K562 (cell line): ENCODE measurements around the gene BSN. TPM values are rescaled to one million over a fixed set of nuclear protein-coding genes. Genes with fewer than 3 reads are reported as not detected.

Experiments used
- ATAC-seq: fragments of 200-7000 bp; cut with Tn5 transposase; 3 replicates; pipeline ENCODE4 v1.9.1; 2020; ENCODE audit warnings: moderate library complexity
- BruUV-seq: library from RNA; stranded (reverse); fragments of 400-500 nt; replicated peaks from 2 replicates; lab custom pipeline; 2021; lab: Mats Ljungman, UMichigan
- CTCF ChIA-PET: fragments of 300-600 bp; formaldehyde crosslinking; extraction: SDS; loops from one replicate; lab custom pipeline; 2021; ENCODE audit warnings: low intra/inter-chr PET ratio; lab: Yijun Ruan, JAX
- POLR2A ChIA-PET: fragments of 300-600, 350-650 bp; sonication (Branson Sonifier 250); formaldehyde crosslinking; extraction: SDS; loops from one replicate; lab custom pipeline; 2021; ENCODE audit warnings: antibody characterized with exemption, inconsistent platforms; lab: Yijun Ruan, JAX
- DNase-seq, 4 experiments: peaks; one replicate each; pipeline versions ENCODE4 v3.0.0 to v3.0.0-alpha.2; 2011 to 2018; ENCODE audit warnings: low spot score in 3 of 4, mixed read lengths in 3 of 4; ENCODE audit errors: extremely low read depth in 1 of 4
- FAIRE-seq: peaks from 2 replicates; lab custom pipeline; 2011; peaks lifted over from hg19 to GRCh38; lab: Jason Lieb, UNC
- H2AFZ ChIP-seq: 2 replicates; pipeline ENCODE4 v1.6.0; 2011; ENCODE audit warnings: low read depth, low read length, control low read depth, inconsistent platforms
- H3K27ac ChIP-seq: fragments of 200-600 bp; 3 replicates; pipeline ENCODE4 v1.8.0; 2011; ENCODE audit warnings: low read depth, mild to moderate bottlenecking, control low read depth, inconsistent platforms, low read length, moderate library complexity, mixed read lengths; ENCODE audit errors: extremely low read depth
- H3K27me3 ChIP-seq, 2 experiments: fragments of 300-600 bp in 1 of 2; 2 replicates in 1 of 2; 3 replicates in 1 of 2; pipeline versions ENCODE4 v1.6.0 to v1.8.0; 2011; ENCODE audit warnings: inconsistent platforms in 2 of 2, low read length in 2 of 2, mild to moderate bottlenecking in 1 of 2, mixed read lengths in 1 of 2, moderate library complexity in 1 of 2; ENCODE audit not compliant: control insufficient read depth in 2 of 2, insufficient read depth in 2 of 2
- H3K36me3 ChIP-seq: fragments of 300-600 bp; 3 replicates; pipeline ENCODE4 v1.8.0; 2011; ENCODE audit warnings: mild to moderate bottlenecking, low read length, inconsistent platforms; ENCODE audit not compliant: control insufficient read depth, insufficient read depth
- H3K4me1 ChIP-seq, 2 experiments: fragments of 200-600 bp in 1 of 2; replicated peaks in 1 of 2; 2 replicates in 1 of 2; 3 replicates in 1 of 2; pipeline versions ENCODE4 v1.5.1 to v1.8.0; 2011; ENCODE audit warnings: inconsistent platforms in 2 of 2, low read length in 2 of 2, mild to moderate bottlenecking in 1 of 2, mixed read lengths in 1 of 2, moderate library complexity in 1 of 2; ENCODE audit not compliant: control insufficient read depth in 2 of 2, insufficient read depth in 2 of 2
- H3K4me2 ChIP-seq: 2 replicates; pipeline ENCODE4 v1.6.1; 2011; ENCODE audit warnings: low read length, control low read depth, inconsistent platforms, mixed read lengths; ENCODE audit not compliant: insufficient read depth
- H3K4me3 ChIP-seq: fragments of 200-600 bp; sonication (generic), shearing (Covaris generic); 2 replicates; pipeline ENCODE4 v1.5.1; 2016; ENCODE audit warnings: control low read depth, inconsistent platforms
- H3K79me2 ChIP-seq: fragments of 200-600 bp; 3 replicates; pipeline ENCODE4 v1.8.0; 2011; ENCODE audit warnings: low read length, inconsistent platforms; ENCODE audit not compliant: control insufficient read depth, insufficient read depth
- H3K9ac ChIP-seq, 2 experiments: 2 replicates each; pipeline versions ENCODE4 v1.6.0 to v1.6.1; 2011; ENCODE audit warnings: low read depth in 2 of 2, low read length in 2 of 2, control low read depth in 1 of 2, inconsistent platforms in 1 of 2, mild to moderate bottlenecking in 1 of 2, mixed read lengths in 1 of 2; ENCODE audit not compliant: insufficient read depth in 1 of 2
- H3K9me1 ChIP-seq: one replicate; pipeline ENCODE4 v1.6.0; 2011; ENCODE audit warnings: inconsistent platforms, mild to moderate bottlenecking, low read length, moderate library complexity; ENCODE audit not compliant: control insufficient read depth, insufficient read depth
- H3K9me3 ChIP-seq: replicated peaks from 2 replicates; pipeline ENCODE4 v1.5.1; 2011; ENCODE audit warnings: low read depth, low read length, inconsistent platforms; ENCODE audit not compliant: control insufficient read depth, insufficient read depth
- H4K20me1 ChIP-seq: replicated peaks from 2 replicates; pipeline ENCODE4 v1.6.1; 2011; ENCODE audit warnings: low read length, inconsistent platforms, mixed read lengths; ENCODE audit not compliant: control insufficient read depth, insufficient read depth
- CTBP1 ChIP-seq: fragments of 450-650 bp; IDR thresholded peaks from 2 replicates; pipeline ENCODE4 v1.6.1; 2016; ENCODE audit warnings: borderline replicate concordance
- DIDO1 ChIP-seq: fragments of 450-650 bp; IDR thresholded peaks from 2 replicates; pipeline ENCODE4 v1.6.1; 2016; ENCODE audit warnings: low read depth, missing biosample characterization, missing genetic modification characterization
- ELK1 ChIP-seq: sonication (generic); formaldehyde crosslinking; IDR thresholded peaks from 2 replicates; pipeline ENCODE4 v1.8.1; 2022; ENCODE audit warnings: missing genetic modification reagents
- MED1 ChIP-seq: sonication (generic); formaldehyde crosslinking; IDR thresholded peaks from 2 replicates; pipeline ENCODE4 v1.8.1; 2023; ENCODE audit warnings: missing genetic modification reagents, borderline replicate concordance
- NR4A1 ChIP-seq, 2 experiments: fragments of 250-450 bp in 1 of 2; fragments of 450-650 bp in 1 of 2; sonication (Bioruptor Pico) in 1 of 2; IDR thresholded peaks; 2 replicates each; pipeline versions ENCODE4 v1.4.0 to v1.6.1; 2016 to 2020; ENCODE audit warnings: mild to moderate bottlenecking in 2 of 2, missing compliant biosample characterization in 1 of 2, missing genetic modification characterization in 1 of 2, moderate library complexity in 1 of 2
- TCFL5 ChIP-seq: fragments of 250-450 bp; sonication (Bioruptor Pico); conservative IDR thresholded peaks from 2 replicates; pipeline ENCODE4 v1.6.1; 2021; ENCODE audit warnings: mild to moderate bottlenecking, moderate library complexity, matching md5 sums
- XRCC4 ChIP-seq: IDR thresholded peaks from one replicate; pipeline ENCODE4 v1.6.1; 2011; ENCODE audit not compliant: insufficient read depth, insufficient read length; ENCODE audit errors: extremely low read depth
- ZBTB11 ChIP-seq, 3 experiments: fragments of 200-800 bp in 1 of 3; fragments of 250-450 bp in 1 of 3; fragments of 450-650 bp in 1 of 3; sonication (Bioruptor Pico) in 1 of 3; sonication (Bioruptor generic) in 1 of 3; formaldehyde crosslinking in 1 of 3; IDR thresholded peaks; 2 replicates each; pipeline versions ENCODE4 v1.6.1 to v1.8.0; 2016 to 2022; ENCODE audit warnings: mild to moderate bottlenecking in 2 of 3, missing genetic modification characterization in 2 of 3, missing compliant biosample characterization in 1 of 3, moderate library complexity in 1 of 3
- WGBS: fragments of 100-300 bp; shearing (Covaris generic); methylation state at CpG from one replicate; pipeline ENCODE4 v1.1.6; 2016; ENCODE audit warnings: low coverage, mixed read lengths; ENCODE audit not compliant: insufficient coverage; ENCODE audit errors: missing lambda C conversion rate; 5-methylcytosine and 5-hydroxymethylcytosine counted together
- in situ Hi-C: fragments of 300-500 bp; cut with MboI; formaldehyde crosslinking; loops from 4 replicates; pipeline ENCODE4 v1.15.0; 2018; ENCODE audit warnings: inconsistent platforms, mixed read lengths
- intact Hi-C: fragments of 100-400 bp; cut with micrococcal nuclease; formaldehyde crosslinking; loops from 2 replicates; pipeline ENCODE4 v1.14.2; 2022
- polyA plus RNA-seq, 8 experiments: library from polyadenylated mRNA; depleted of rRNA in 4 of 8; stranded (reverse) in 5 of 8; unstranded in 3 of 8; fragments of >200 nt; fragmentation: Nextera tagmentation in 2 of 8; fragmentation: Illumina TruSeq in 1 of 8; extraction: Ambion mirVana in 2 of 8; extraction: Trizol in 1 of 8; gene quantifications; 2 replicates each; pipeline versions ENCODE4 v1.2.1 to v1.2.3, GENCODE V29; 2011 to 2014; ENCODE audit warnings: inconsistent platforms in 1 of 8, missing spikeins in 1 of 8
- total RNA-seq, 7 experiments: library from RNA; depleted of rRNA in 6 of 7; stranded (reverse); fragments of >200 nt in 6 of 7; fragmentation: Illumina TruSeq in 2 of 7; extraction: Trizol in 2 of 7; gene quantifications; 2 replicates each; pipeline versions ENCODE4 v1.2.1 to v1.2.3, GENCODE V29; 2011 to 2021; ENCODE audit warnings: low replicate concordance in 1 of 7

The BSN gene
- total and polyA plus RNA-seq, 9 of the 15 experiments (the other 6 are each of a cell fraction or from before 2014, with no cell fraction given): 0.03 to 1.5 (median 0.29) TPM

DNA sequence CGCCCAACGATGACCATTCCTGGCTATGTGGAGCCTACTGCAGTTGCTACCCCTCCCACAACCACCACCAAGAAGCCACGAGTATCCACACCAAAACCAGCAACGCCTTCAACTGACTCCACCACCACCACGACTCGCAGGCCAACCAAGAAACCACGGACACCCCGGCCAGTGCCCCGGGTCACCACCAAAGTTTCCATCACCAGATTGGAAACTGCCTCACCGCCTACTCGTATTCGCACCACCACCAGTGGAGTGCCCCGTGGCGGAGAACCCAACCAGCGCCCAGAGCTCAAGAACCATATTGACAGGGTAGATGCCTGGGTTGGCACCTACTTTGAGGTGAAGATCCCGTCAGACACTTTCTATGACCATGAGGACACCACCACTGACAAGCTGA is 22.6 kb upstream of the BSN start:
- DNase-seq: no peak
- intact Hi-C loops: no loop called here
- Histone ChIP-seq H4K20me1 (no peaks in the 10 kb centered on the region), H3K9me1 (peaks cover 3% of the 10 kb centered on the region), H3K36me3 (peaks cover 37% of the 10 kb centered on the region; the same call in 2 of the 3 replicates), H3K4me2 (no peak overlapping the region), H3K27me3 (no peaks in the 10 kb centered on the region), H3K9me3 (no peaks in the 10 kb centered on the region), H2AFZ (no peak overlapping the region), H3K79me2 (no peaks in the 10 kb centered on the region), H3K9ac (no peak overlapping the region), H3K4me3 (no peak overlapping the region), H3K27ac (no peak overlapping the region), H3K4me1 (peaks cover 5% of the 10 kb centered on the region in 2 experiments; a peak in 4 of 5 replicates)
- ChIA-PET CTCF (no interaction called here), POLR2A (no interaction called here)
- no peak for TF ChIP-seq NR4A1 (CRISPR knock-in tag; IDR thresholded peaks at IDR 0.05)
- no peak for TF ChIP-seq NR4A1 (tag; IDR thresholded peaks at IDR 0.05)
- TF ChIP-seq TCFL5 (CRISPR knock-in tag): no peak
- TF ChIP-seq ZBTB11 (CRISPR knock-in tag; IDR thresholded peaks at IDR 0.05): no peak
- no peak for TF ChIP-seq XRCC4
- no peak for TF ChIP-seq MED1 (CRISPR knock-in tag)
- no peak for TF ChIP-seq DIDO1 (tag)
- TF ChIP-seq ELK1 (CRISPR knock-in tag): no peak
- no peak for TF ChIP-seq CTBP1
- WGBS: 100% methylated on average over 11 of the region's 16 CpGs
- no peak for ATAC-seq
- in situ Hi-C loops: no loop called here
- no peak for FAIRE-seq
- TSS peak; percentile 26 for BruUV-seq
